Measurements from ENCODE around the gene UVRAG.

GRCh38 chr11:76148231-76148630 is 333.2 kb downstream of the UVRAG start:
- no peak for TF ChIP-seq POLR2A (IDR thresholded peaks at IDR 0.05)
- TF ChIP-seq CTCF (IDR thresholded peaks at IDR 0.05 in 8 of 11, conservative IDR thresholded peaks at IDR 0.05 in 3 of 11): no peak

Data from spleen (tissue), 7 donors.